ENCODE results near the gene SLC2A9.
"Not testable (repeated sequence)": the region's sequence is repeated elsewhere in the genome, so short reads cannot be mapped to it uniquely, and the experiment has no call there.

SLC2A9 gene

DNA sequence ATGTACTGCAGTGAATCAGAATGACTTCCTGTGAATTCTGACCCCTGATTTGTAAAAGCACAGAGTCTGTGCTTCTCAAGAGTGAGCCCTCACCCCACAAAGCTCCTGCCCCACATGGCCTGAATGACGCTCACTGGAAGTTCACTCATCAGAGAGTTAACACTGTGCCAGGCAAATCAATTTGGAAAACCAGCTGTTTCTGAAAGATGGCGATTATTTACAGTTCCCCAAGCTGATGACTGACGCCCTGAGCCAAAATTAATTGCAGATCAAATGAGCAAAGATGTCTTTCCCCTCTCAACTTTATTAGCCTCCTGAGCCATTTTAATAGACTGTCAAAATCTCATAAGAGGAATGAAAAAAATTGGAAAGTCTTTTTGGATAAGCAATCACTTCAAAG is 118.0 kb downstream of the SLC2A9 start:
- no peaks in the 10 kb centered on the region for H3K27me3 ChIP-seq
- no peaks in the 10 kb centered on the region for H3K4me1 ChIP-seq
- no peak overlapping the region for H3K4me3 ChIP-seq (ENCODE audit: low read depth, low read length)
- no peaks in the 10 kb centered on the region for H3K9me3 ChIP-seq
- H3K36me3 ChIP-seq = no peaks in the 10 kb centered on the region
- no peak for DNase-seq
- TF ChIP-seq, protein P1, sequence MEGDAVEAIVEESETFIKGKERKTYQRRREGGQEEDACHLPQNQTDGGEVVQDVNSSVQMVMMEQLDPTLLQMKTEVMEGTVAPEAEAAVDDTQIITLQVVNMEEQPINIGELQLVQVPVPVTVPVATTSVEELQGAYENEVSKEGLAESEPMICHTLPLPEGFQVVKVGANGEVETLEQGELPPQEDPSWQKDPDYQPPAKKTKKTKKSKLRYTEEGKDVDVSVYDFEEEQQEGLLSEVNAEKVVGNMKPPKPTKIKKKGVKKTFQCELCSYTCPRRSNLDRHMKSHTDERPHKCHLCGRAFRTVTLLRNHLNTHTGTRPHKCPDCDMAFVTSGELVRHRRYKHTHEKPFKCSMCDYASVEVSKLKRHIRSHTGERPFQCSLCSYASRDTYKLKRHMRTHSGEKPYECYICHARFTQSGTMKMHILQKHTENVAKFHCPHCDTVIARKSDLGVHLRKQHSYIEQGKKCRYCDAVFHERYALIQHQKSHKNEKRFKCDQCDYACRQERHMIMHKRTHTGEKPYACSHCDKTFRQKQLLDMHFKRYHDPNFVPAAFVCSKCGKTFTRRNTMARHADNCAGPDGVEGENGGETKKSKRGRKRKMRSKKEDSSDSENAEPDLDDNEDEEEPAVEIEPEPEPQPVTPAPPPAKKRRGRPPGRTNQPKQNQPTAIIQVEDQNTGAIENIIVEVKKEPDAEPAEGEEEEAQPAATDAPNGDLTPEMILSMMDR (IDR thresholded peaks at IDR 0.05; ENCODE audit: low read depth, low read length) = no peak

DNA sequence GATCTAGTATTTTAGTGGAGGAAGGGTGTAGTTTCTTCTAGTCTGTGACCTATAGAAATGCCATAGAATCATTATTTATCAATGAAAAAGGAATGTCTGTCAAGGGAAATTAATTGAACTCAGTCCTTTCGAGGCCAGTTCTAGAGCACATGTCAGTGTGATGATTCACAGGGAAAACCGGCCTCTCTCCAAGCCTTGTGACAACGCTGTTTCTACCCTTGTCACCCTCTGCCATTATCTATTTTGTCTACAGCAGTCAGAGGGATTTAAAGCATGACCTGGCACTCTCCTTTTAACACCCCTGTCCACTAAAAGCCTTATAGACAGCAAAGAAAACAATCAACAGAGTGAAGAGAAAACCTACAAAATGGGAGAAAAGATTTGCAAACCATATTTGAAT is 120.0 kb downstream of the SLC2A9 start:
- Histone ChIP-seq H3K4me1 (no peaks in the 10 kb centered on the region), H3K36me3 (no peaks in the 10 kb centered on the region), H3K4me3 (ENCODE audit: low read depth, low read length) (no peak overlapping the region), H3K9me3 (no peaks in the 10 kb centered on the region), H3K27me3 (no peaks in the 10 kb centered on the region)
- DNase-seq = no peak
- TF ChIP-seq, protein P1 (IDR thresholded peaks at IDR 0.05; ENCODE audit: low read depth, low read length) = no peak

DNA sequence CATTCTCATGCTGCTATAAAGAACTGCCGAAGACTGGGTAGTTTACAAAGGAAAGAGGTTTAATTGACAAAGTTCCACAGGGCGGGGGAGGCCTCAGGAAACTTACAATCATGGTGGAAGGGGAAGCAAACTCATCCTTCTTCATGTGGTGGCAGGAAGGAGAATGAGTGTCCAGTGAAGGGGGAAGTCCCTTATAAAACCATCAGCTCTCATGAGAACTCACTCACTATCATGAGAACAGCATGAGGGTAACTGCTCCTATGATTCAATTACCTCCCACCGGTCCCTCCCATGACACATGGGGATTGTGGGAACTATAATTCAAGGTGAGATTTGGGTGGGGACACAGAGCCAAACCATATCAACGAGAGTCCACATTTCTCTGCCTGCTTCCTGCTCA is 120.7 kb downstream of the SLC2A9 start:
- H3K27me3 ChIP-seq; H3K4me1 ChIP-seq; H3K9me3 ChIP-seq; H3K4me3 ChIP-seq (ENCODE audit: low read depth, low read length); DNase-seq; H3K36me3 ChIP-seq: not testable (repeated sequence)

DNA sequence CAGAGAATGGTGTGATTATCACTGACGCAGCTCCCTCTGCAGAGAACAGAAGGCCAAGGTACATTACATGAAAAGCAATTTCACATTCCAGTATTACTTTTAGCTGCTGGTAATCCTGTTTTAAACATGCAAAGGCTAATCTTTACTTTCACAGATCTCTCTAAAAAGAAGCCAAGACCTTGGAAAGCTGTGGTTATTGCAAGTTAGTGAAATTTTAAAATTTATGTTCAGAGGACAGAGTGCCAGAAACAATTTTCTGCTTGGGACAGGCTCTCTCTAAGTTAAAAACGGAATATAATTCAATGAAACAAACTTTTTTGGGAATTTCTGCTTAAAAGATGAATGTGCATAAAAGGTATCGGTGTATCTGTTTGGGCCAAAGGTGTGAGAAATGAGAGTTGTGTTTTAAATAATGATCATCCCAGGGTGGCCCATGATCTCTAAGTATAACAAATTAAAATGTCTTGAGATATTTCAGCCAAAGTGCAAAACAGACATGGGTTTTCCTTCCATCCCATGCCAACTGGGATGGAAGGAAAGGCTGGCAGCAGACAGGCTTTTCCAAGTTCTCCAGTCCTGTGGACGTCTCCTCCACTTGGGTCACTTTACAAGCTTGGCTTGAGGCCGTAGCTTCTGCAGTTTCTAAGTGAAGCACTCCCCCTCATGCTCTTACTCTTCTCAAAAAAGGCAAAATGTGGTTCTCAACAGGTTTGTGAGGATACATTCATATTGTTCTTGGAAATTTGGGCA is 121.8 kb downstream of the SLC2A9 start:
- H3K9me3 ChIP-seq = no peaks in the 10 kb centered on the region
- TF ChIP-seq, protein P1 (IDR thresholded peaks at IDR 0.05; ENCODE audit: low read depth, low read length) = no peak
- H3K36me3 ChIP-seq = no peaks in the 10 kb centered on the region

DNA sequence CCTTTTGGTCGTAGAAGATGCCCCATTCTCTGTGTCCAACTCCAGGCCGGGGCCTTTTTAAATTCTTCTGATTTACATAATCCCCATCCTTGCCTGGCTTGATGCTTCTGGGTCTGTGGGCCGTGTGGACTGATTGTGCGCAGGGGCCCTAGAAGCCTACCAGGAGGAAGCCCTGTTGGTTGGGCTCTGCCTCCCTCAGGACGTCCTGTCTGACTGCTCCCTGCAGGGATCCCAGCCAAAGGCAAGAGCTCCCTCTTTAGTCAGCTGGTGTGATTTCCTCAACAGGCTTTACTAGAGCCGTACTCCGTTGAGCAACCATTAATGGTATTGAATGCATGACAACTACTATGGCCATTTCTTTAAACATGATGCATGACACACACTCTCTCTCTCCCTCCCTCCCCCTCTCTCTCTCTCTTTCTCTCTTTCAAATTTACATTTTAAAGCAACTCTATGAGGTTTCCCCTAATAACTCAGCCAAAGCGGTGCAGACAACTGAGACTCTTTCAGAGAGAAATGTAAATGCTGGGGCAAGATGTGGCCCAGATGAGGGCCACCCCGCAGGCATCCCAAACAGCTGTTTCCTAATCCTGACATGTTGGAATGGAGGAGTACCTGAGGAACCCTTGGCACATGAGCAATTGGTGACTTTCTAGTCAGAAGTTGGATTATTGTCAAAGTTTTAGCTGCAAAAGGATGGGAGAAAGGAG is 122.5 kb downstream of the SLC2A9 start:
- H3K9me3 ChIP-seq = no peaks in the 10 kb centered on the region
- peak; percentile 19 for DNase-seq
- TF ChIP-seq, protein P1 (IDR thresholded peaks at IDR 0.05; ENCODE audit: low read depth, low read length) = peak; percentile 27
- no peaks in the 10 kb centered on the region for H3K27me3 ChIP-seq
- H3K36me3 ChIP-seq = no peaks in the 10 kb centered on the region
- no peaks in the 10 kb centered on the region for H3K4me1 ChIP-seq
- H3K4me3 ChIP-seq (ENCODE audit: low read depth, low read length) = no peak overlapping the region

More for the DNA sequence above, 121.8 kb downstream of the SLC2A9 start:
- no peak for DNase-seq
- H3K4me1 ChIP-seq = no peaks in the 10 kb centered on the region
- H3K4me3 ChIP-seq (ENCODE audit: low read depth, low read length) = no peak overlapping the region
- H3K27me3 ChIP-seq = no peaks in the 10 kb centered on the region

DNA sequence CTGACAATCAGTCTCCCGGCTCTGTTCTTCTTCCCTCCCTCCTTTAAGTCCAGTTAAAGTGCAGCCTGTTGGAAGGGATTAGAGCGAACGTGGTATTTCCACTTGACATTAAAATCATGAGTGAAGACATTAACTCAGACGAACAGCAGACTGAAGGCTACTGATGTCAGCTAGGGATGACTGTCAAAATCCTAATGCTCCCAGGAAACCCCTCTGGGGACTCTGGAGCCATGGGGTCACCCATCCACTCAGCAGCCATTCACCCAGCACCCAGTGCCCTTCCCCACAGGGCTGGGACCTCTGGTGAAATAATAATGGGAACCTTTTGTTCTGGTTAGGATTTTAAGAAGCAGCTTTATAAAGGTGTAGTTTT is 126.0 kb downstream of the SLC2A9 start:
- DNase-seq = no peak
- Histone ChIP-seq H3K27me3 (no peaks in the 10 kb centered on the region), H3K36me3 (no peaks in the 10 kb centered on the region), H3K4me1 (no peaks in the 10 kb centered on the region), H3K4me3 (ENCODE audit: low read depth, low read length) (no peak overlapping the region), H3K9me3 (no peaks in the 10 kb centered on the region)
- TF ChIP-seq, protein P1 (IDR thresholded peaks at IDR 0.05; ENCODE audit: low read depth, low read length) = no peak

All from BE2C (cell line).